GM06990 (cell line): ENCODE data around the gene SPATA46.

Source experiments
- DNase-seq: peaks from one replicate; pipeline ENCODE4 v3.0.0-alpha.2; 2011; ENCODE audit not compliant: insufficient read length; ENCODE audit errors: extremely low read depth
- H3K27me3 ChIP-seq: replicated peaks from 2 replicates; pipeline ENCODE4 v1.6.0; 2011; ENCODE audit warnings: low read length; ENCODE audit not compliant: control insufficient read depth, insufficient read depth
- H3K36me3 ChIP-seq: 2 replicates; pipeline ENCODE4 v1.5.1; 2011; ENCODE audit warnings: low read length; ENCODE audit not compliant: control insufficient read depth, insufficient read depth
- H3K4me3 ChIP-seq: replicated peaks from 2 replicates; pipeline ENCODE4 v1.5.1; 2011; ENCODE audit warnings: low read depth, mild to moderate bottlenecking, control low read depth, low read length
- TF ChIP-seq, protein P1 (sequence below): IDR thresholded peaks from 2 replicates; pipeline ENCODE4 v1.5.1; 2011; ENCODE audit warnings: low read length, control low read depth, mild to moderate bottlenecking, inconsistent platforms; ENCODE audit not compliant: insufficient read depth, poor library complexity, severe bottlenecking

SPATA46 gene

DNA sequence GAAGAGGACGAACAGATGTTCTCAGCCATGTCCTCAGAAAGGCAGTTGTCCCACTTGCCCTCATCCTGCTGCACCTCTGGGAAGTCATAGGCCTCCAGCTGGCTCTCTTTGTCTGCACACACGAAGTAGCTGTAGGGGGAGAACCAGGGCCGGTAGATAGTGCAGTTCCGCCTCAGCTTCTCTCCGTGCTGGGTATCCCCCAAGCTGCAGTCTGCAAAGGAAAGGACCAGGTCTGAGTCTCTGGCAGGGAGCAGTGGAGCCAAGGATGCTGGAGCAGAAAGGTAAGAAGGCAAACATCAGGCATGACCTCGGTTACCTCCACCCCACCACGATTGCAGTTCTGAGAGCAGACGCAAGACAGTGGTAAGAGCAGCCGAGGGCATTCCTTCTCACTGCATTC lies 2.2 kb downstream of the SPATA46 start:
- TF ChIP-seq, protein P1, sequence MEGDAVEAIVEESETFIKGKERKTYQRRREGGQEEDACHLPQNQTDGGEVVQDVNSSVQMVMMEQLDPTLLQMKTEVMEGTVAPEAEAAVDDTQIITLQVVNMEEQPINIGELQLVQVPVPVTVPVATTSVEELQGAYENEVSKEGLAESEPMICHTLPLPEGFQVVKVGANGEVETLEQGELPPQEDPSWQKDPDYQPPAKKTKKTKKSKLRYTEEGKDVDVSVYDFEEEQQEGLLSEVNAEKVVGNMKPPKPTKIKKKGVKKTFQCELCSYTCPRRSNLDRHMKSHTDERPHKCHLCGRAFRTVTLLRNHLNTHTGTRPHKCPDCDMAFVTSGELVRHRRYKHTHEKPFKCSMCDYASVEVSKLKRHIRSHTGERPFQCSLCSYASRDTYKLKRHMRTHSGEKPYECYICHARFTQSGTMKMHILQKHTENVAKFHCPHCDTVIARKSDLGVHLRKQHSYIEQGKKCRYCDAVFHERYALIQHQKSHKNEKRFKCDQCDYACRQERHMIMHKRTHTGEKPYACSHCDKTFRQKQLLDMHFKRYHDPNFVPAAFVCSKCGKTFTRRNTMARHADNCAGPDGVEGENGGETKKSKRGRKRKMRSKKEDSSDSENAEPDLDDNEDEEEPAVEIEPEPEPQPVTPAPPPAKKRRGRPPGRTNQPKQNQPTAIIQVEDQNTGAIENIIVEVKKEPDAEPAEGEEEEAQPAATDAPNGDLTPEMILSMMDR, result no peak
- Histone ChIP-seq H3K4me3 (no peak overlapping the region), H3K36me3 (no peaks in the 10 kb centered on the region), H3K27me3 (no peaks in the 10 kb centered on the region; the same call in 1 of the 2 replicates)
- DNase-seq, result no peak

DNA sequence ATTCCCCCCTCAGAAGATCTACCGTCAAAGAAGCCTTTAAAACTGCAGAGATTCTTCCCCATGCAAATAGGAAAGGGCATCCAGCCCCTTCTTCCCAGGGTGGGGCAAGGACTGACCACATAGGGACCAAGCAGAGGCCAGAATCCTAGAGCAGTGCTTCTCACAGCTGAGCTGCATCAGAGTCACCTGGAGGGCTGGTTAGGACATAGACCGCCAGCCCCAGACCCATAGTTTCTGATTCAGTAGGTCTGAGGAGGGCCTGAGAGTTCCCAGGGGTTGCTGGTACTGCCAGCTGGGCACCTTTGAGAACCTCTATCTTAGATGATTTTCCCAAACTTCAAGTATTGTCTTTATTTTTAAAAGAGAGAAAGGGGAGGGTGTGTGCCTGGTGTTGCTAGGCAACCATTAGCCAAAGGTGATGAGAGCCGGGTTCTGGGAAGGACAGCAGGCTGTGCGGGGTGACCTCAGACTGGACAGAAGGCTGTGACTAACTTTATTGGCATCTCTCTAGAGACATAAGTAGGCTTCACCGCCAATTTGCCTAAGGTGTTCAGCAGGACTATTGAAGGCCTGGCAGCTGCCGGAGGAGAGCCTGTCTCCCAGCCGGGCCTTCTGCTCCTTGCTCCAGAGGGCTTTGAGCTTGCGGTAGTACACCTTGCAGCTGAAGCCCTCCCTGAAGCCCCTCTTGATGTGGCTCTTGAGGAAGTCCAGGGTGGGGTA lies 3.0 kb downstream of the SPATA46 start:
- H3K4me3 ChIP-seq, result no peak overlapping the region
- TF ChIP-seq, protein P1, result no peak
- DNase-seq, result no peak
- H3K27me3 ChIP-seq, result no peaks in the 10 kb centered on the region; the same call in 1 of the 2 replicates
- no peaks in the 10 kb centered on the region for H3K36me3 ChIP-seq

DNA sequence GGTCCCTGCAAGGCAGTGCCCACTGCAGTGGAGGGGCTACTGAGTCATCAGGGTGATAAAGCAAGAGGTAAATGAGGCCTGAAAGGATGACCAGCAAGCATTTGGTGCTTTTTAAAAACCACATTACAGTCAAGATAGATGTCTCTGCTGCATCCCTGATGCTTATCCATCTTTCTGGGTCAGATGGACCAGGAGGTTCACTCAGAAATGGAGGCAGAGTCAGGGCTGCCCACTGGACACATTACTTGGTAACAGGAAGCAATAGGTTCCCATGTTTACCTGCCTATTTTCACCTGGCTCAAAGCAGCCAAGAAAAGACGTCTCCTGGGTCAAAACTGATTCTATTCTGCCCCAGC lies 3.6 kb downstream of the SPATA46 start:
- TF ChIP-seq, protein P1, result no peak
- Histone ChIP-seq H3K36me3 (no peaks in the 10 kb centered on the region), H3K27me3 (no peaks in the 10 kb centered on the region; the same call in 1 of the 2 replicates), H3K4me3 (no peak overlapping the region)
- no peak for DNase-seq

DNA sequence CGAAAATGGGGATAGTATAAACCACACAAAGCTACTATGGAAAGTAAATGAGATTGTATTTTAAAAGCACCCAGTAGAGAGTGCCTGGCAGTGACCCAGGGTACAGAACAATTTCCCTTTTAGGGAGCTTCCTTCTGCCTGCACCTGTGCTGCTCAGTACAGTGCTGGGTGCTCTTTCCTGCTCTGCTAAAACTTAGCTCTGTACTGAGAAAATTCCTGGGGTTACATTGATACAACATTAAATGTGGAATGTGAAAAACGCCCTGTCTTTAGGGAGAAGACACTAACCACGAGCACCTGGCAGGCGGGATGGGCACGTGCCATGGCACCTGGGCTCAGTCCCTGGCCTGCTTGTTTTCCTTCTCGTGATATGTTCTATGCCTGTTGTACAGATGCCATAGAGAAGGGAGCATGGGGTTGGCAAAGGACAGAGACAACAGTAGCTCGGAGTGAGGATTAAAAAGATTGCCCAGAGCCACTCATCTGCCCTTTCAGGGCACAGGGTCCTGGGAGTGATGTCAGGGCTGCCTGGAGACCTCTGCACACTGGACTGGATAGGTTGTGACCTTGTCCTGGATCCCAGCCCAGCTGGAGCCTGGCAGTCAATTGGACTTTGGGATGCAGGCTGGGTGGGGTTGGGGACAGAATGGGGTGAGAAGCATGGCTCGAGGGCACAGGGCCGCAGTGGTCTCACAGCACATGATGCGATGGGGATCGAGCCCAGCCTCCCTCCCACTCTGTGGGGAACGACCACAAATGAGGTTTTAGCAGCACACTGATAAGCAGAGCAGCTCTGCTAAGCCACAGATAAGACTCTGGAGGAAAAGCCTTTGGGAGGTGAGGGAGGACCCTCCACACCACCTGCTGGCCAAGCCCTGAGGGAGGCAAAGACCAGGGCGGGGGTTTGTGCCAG lies 4.2 kb downstream of the SPATA46 start:
- no peak for DNase-seq
- TF ChIP-seq, protein P1, result no peak
- no peaks in the 10 kb centered on the region; the same call in 1 of the 2 replicates for H3K27me3 ChIP-seq
- no peaks in the 10 kb centered on the region for H3K36me3 ChIP-seq
- H3K4me3 ChIP-seq, result no peak overlapping the region

DNA sequence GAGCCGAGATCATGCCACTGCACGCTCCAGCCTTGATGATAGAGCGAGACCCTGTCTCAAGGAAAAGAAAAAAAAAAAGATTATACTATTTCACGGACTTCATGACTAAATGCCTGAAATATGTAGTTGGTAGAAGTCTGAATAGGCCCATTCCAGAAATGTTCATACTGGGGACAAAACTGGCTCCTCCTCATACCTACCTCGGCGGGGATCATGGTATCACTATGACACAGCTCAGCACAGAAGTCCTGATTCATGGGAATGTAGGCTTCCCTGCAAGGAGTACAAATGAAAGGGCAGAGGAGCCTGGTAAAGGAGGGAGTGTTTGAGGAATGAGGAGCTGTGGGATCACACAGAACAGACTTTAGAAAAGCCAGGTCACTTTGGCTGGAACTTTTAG lies 5.0 kb downstream of the SPATA46 start:
- H3K4me3 ChIP-seq, result no peak overlapping the region
- DNase-seq, result no peak
- no peaks in the 10 kb centered on the region for H3K36me3 ChIP-seq
- TF ChIP-seq, protein P1, result no peak
- H3K27me3 ChIP-seq, result no peaks in the 10 kb centered on the region; the same call in 1 of the 2 replicates
